Lung (tissue), 12 donors: ENCODE measurements around the gene TMEFF2. TPM values are rescaled to one million over a fixed set of nuclear protein-coding genes. Genes with fewer than 3 reads are reported as not detected.

Source experiments
- ATAC-seq: fragments of 200-7000 bp; cut with Tn5 transposase; one replicate; pipeline ENCODE4 v1.9.1; 2020; ENCODE audit warnings: moderate number of reproducible peaks; ENCODE audit not compliant: insufficient read depth, low FRiP score
- DNase-seq, 3 donors: peaks; one replicate each; pipeline ENCODE4 v3.0.0-alpha.2; 2013 to 2017
- H3K27ac ChIP-seq, 2 donors: one replicate each; pipeline ENCODE4 v1.5.1; 2013; ENCODE audit warnings: mild to moderate bottlenecking in 2 of 2, moderate library complexity in 2 of 2, control low read depth in 1 of 2, inconsistent platforms in 1 of 2, low read depth in 1 of 2, low read length in 1 of 2
- H3K27me3 ChIP-seq, 3 donors: one replicate each; pipeline ENCODE4 v1.5.1; 2013; ENCODE audit warnings: low read length in 2 of 3; ENCODE audit not compliant: control insufficient read depth in 3 of 3, insufficient read depth in 3 of 3
- H3K36me3 ChIP-seq, 4 donors: one replicate each; pipeline ENCODE4 v1.5.1; 2013; ENCODE audit warnings: low read length in 4 of 4, mild to moderate bottlenecking in 1 of 4, moderate library complexity in 1 of 4; ENCODE audit not compliant: control insufficient read depth in 4 of 4, insufficient read depth in 4 of 4
- H3K4me1 ChIP-seq, 5 donors: one replicate each; pipeline ENCODE4 v1.5.1; 2013; ENCODE audit warnings: low read length in 5 of 5, mild to moderate bottlenecking in 2 of 5, moderate library complexity in 1 of 5; ENCODE audit not compliant: control insufficient read depth in 5 of 5, insufficient read depth in 5 of 5
- H3K4me3 ChIP-seq: one replicate; pipeline ENCODE4 v1.5.1; 2013; ENCODE audit warnings: mild to moderate bottlenecking, control low read depth, moderate library complexity
- H3K9ac ChIP-seq, 2 donors: one replicate each; pipeline ENCODE4 v1.5.1; 2013; ENCODE audit warnings: low read length in 2 of 2, control low read depth in 1 of 2; ENCODE audit not compliant: insufficient read depth in 1 of 2
- H3K9me3 ChIP-seq, 4 donors: one replicate each; pipeline ENCODE4 v1.5.1; 2013; ENCODE audit warnings: low read length in 3 of 4, mild to moderate bottlenecking in 1 of 4, moderate library complexity in 1 of 4; ENCODE audit not compliant: control insufficient read depth in 4 of 4, insufficient read depth in 3 of 4
- WGBS, 2 donors: extraction: QIAGEN DNeasy Blood & Tissue Kit; methylation state at CpG; one replicate each; pipeline ENCODE4 v1.1.7; 2013; 5-methylcytosine and 5-hydroxymethylcytosine counted together
- polyA plus RNA-seq, 2 donors: library from polyadenylated mRNA; stranded (reverse); fragments of 200-250 nt; gene quantifications; one replicate each; pipeline ENCODE4 v1.2.1, GENCODE V29; 2013
- total RNA-seq, 2 donors: library from RNA; depleted of rRNA in 1 of 2; stranded (reverse); fragments of >200 nt in 1 of 2; gene quantifications; one replicate each; pipeline ENCODE4 v1.2.1, GENCODE V29; 2014 to 2021
- TF ChIP-seq, protein P1 (sequence below): IDR thresholded peaks from 2 replicates; pipeline ENCODE4 v1.5.1; 2012; ENCODE audit warnings: mild to moderate bottlenecking; ENCODE audit errors: control extremely low read depth, extremely low read depth
- donor health status: control.
- donor health status: control.
- donor health status: Bipolar disorder and iron deficiency.
- donor health status: healthy.
- donor health status: DM: yes; HTN: yes; CAD: no.

The TMEFF2 gene
- total and polyA plus RNA-seq, 4 donors: 0.43 TPM; not detected in 3

GRCh38 chr2:192196421-192197194 lies 1.9 kb upstream of the TMEFF2 start:
- Histone ChIP-seq H3K9ac (no peak overlapping the region), H3K36me3 (no peaks in the 10 kb centered on the region), H3K9me3 (peaks cover 0 to 5% (median 0%) of the 10 kb centered on the region in 4 donors), H3K27ac (no peak overlapping the region), H3K27me3 (peaks cover 2 to 74% (median 63%) of the 10 kb centered on the region in 3 donors), H3K4me3 (no peak overlapping the region), H3K4me1 (peaks cover 0 to 28% (median 0%) of the 10 kb centered on the region in 5 donors)
- no peak for ATAC-seq
- DNase-seq: peak in 1 of 3 donors; percentile 23
- WGBS, 2 donors: 14% methylated on average over 14 of the region's 14 CpGs
- TF ChIP-seq, protein P1, sequence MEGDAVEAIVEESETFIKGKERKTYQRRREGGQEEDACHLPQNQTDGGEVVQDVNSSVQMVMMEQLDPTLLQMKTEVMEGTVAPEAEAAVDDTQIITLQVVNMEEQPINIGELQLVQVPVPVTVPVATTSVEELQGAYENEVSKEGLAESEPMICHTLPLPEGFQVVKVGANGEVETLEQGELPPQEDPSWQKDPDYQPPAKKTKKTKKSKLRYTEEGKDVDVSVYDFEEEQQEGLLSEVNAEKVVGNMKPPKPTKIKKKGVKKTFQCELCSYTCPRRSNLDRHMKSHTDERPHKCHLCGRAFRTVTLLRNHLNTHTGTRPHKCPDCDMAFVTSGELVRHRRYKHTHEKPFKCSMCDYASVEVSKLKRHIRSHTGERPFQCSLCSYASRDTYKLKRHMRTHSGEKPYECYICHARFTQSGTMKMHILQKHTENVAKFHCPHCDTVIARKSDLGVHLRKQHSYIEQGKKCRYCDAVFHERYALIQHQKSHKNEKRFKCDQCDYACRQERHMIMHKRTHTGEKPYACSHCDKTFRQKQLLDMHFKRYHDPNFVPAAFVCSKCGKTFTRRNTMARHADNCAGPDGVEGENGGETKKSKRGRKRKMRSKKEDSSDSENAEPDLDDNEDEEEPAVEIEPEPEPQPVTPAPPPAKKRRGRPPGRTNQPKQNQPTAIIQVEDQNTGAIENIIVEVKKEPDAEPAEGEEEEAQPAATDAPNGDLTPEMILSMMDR: no peak

DNA sequence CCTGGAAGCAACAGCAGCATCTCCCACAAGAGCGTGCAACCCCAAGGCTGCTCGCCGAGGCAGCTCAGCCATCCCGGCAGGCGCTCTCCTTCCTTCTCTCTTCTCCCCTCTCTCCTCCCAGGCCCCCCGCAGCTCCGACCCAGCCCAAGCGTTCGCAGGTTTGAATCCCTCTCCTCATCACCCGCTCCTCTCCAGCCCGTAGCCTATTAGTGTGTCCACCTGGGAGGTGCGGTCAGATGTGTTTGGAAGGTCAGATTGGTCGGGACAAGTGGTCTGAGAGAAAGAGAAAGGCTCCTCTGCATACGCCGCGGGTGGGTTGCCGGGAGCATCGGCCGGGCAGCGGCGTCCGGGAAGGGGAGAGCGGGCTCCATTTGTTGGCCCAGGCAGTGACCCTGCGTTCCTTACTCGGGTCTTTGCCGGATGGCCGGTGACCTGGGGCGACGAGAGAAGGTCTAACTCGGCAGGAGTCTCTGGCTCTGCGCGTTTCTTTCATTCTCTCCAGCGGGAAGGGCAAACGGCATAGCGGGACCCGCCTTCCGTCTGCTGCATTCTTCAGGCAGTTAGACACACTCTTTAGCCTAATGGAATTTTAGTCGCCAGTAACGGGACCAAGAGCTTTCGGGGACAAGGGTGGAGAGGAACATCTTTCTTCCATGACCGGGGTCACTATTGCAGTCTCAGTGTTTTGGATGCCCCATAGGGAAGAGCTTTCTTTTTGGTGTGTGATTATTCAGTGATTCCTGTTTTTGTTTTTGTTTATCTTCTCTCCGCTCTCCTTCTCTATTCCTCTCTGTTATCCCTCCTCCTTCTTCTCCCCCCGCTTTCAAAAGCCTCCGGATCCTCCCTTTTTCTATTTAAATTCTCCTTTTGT lies 1.1 kb upstream of the TMEFF2 start:
- Histone ChIP-seq H3K4me3 (no peak overlapping the region), H3K4me1 (peaks cover 0 to 28% (median 0%) of the 10 kb centered on the region in 5 donors), H3K9ac (no peak overlapping the region), H3K27ac (no peak overlapping the region), H3K9me3 (peaks cover 0 to 5% (median 0%) of the 10 kb centered on the region in 4 donors), H3K27me3 (peaks cover 2 to 81% (median 66%) of the 10 kb centered on the region in 3 donors), H3K36me3 (no peaks in the 10 kb centered on the region)
- 1% methylated on average over 44 of the region's 44 CpGs for WGBS, 2 donors
- TF ChIP-seq, protein P1: no peak
- DNase-seq (peak; percentile 43 to 46 (median 46)), ATAC-seq (peak; percentile 37)

DNA sequence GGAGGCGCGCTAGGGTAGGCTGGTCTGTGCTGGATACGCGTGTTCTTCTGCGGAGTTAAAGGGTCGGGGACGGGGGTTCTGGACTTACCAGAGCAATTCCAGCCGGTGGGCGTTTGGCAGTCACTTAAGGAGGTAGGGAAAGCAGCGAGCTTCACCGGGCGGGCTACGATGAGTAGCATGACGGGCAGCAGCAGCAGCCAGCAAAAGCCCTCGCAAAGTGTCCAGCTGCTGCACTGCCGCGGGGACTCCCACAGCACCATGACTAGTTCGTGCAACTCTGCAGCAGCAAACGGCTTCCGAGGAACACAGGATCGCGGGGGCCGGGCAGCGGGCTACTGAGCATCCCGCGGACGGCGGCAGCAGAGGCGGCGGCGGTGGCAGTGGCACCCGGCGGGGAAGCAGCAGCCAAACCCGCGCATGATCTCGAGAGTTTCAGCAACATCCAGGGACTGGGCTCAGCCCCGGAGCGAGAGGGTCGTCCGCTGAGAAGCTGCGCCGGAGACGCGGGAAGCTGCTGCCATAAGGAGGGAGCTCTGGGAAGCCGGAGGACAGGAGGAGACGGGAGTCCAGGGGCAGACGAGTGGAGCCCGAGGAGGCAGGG lies 368 bp downstream of the TMEFF2 start:
- no peak overlapping the region for H3K27ac ChIP-seq
- peaks cover 0 to 5% (median 0%) of the 10 kb centered on the region in 4 donors for H3K9me3 ChIP-seq
- TF ChIP-seq, protein P1: no peak
- WGBS, 2 donors: 1 to 3% methylated on average over 48 of the region's 48 CpGs
- H3K27me3 ChIP-seq: peaks cover 2 to 79% (median 67%) of the 10 kb centered on the region in 3 donors
- ATAC-seq: no peak
- no peak overlapping the region for H3K4me3 ChIP-seq
- peak; percentile 31 to 42 (median 33) for DNase-seq
- H3K4me1 ChIP-seq: peaks cover 0 to 28% (median 0%) of the 10 kb centered on the region in 5 donors
- no peak overlapping the region for H3K9ac ChIP-seq
- H3K36me3 ChIP-seq: no peaks in the 10 kb centered on the region
